GM19240 (cell line): ENCODE data around the gene SNX30.

ENCODE experiments used
- DNase-seq: peaks from one replicate; pipeline ENCODE4 v3.0.0; 2011; ENCODE audit warnings: low spot score; ENCODE audit not compliant: insufficient read length

SNX30 gene

GRCh38 chr9:112782218-112782617 is 31.7 kb downstream of the SNX30 start:
- DNase-seq, result no peak

GRCh38 chr9:112783551-112783954 is 33.0 kb downstream of the SNX30 start:
- DNase-seq, result no peak

- no peak for DNase-seq
Measured at GRCh38 chr9:112784020-112784785, 33.6 kb downstream of the SNX30 start.

GRCh38 chr9:112785986-112786385 is 35.4 kb downstream of the SNX30 start:
- DNase-seq, result no peak

DNA sequence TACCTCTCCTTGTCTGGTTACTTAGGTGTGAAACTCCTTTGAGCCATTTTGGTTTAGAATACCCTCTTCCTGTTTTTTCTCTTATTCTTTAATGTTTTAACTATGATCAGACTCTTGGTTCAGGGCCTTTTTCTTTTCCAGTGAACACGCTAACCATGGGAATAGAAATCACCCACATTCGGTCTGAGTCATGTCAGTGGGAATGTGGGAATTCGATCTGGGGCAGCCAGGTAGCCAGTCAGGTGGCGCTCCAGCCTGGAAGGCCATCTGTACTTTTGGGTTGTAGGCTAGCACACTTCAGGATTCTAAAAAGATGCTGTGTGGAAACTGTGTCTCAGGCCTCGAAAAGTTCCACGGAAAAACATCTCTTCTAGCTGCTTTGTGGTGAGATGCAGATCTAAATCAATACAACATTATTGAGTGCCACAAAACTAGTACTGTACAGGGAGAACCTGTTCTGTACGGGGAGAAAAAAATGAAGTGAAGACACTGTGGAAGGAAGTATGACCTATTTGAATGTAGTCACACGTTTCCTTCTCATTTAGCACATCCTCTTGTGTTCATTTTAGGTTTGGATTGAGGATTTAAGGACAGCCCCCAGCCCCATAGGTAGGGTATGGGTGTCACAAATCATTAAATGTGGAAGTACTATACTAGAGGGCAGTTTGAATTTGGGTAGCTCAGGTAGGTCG is 36.4 kb downstream of the SNX30 start:
- no peak for DNase-seq

- DNase-seq, result no peak
Measured at GRCh38 chr9:112787978-112788377, 37.4 kb downstream of the SNX30 start.

DNA sequence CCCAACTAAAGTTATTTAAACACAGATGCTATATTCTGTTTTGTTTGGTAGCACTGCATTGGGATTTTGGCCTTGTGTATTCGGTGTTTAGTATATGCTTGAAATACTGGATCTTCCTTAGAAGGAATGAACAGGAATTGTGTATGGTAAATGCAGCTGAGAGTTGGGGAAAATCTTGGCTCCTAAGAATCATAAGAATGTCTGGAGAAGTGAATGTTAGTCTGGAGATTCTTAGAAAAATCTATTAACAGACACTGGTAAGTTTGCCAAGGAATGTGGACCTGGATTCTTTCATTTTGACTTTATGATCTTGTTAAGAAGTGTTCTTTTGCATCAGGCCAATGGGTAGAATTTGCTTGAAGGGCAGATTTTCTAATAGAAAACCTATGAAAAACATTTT is 38.9 kb downstream of the SNX30 start:
- DNase-seq, result no peak

- no peak for DNase-seq
Measured at GRCh38 chr9:112789891-112790774, 39.6 kb downstream of the SNX30 start.

DNA sequence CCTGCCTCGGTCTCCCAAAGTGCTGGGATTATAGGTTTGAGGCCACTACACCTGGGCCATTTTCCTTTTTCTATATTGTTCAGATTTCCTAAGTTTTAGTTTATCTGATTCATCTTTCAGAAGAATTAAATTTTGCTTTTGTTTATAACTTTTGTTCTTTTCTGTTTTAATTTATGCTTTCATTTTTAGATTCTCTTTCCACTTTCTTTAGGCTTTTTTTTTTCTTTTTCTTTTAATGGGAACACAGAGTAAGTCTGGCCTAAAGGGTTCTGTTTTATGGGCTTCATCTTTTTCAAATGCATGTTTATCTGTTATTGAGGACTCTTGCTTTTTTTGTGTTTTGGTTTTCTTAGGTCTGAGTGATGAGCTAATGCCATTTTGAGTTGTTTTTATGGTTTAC is 42.1 kb downstream of the SNX30 start:
- no peak for DNase-seq

DNA sequence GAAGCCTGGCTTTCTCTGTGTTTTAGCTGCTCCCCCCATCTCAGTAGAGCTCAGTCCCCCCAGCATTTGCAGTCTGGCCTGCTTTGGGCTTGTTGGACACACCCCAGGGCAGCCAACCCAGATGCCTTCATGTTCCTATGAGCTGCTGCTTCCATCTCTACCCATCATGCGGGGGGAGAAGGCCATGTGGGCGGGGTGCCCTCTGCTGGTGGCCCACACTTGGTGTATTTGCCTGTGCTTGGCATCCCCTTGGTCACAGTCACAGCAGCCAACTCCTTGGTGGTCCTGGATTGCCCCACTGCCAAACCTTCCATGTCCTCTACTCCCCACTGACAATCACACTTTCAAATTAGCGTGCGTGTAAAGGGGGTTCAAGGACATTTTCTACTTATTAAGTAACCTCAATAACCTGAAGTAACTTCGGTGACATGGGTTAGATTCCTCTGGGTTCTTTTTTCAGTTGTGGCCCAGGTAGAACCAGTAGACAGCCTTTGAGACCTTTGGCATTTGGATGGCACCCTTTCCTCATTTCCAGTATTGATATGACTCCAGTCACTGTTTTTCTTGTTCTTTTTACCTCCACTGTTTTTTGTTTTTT is 42.8 kb downstream of the SNX30 start:
- DNase-seq, result peak; percentile 62

DNA sequence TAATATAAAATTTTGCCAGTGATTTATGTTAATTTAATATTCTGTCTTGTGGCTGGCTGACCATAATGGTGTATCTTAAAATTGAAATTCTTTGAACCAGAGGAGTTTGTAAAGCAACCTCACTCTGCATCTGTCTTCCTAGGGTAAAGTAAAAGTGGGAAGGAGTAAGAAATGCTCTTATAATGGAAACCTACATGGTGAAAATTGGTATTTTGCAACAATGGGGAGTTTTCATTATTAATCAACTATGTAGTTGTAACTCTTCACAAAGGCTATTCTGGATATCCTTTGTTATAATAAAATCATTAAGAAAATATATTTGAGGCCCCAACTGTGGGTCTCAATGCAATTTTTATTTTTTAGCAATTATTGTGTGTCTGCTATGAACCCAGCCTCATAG is 44.2 kb downstream of the SNX30 start:
- no peak for DNase-seq

GRCh38 chr9:112795921-112796320 is 45.4 kb downstream of the SNX30 start:
- DNase-seq, result no peak

DNA sequence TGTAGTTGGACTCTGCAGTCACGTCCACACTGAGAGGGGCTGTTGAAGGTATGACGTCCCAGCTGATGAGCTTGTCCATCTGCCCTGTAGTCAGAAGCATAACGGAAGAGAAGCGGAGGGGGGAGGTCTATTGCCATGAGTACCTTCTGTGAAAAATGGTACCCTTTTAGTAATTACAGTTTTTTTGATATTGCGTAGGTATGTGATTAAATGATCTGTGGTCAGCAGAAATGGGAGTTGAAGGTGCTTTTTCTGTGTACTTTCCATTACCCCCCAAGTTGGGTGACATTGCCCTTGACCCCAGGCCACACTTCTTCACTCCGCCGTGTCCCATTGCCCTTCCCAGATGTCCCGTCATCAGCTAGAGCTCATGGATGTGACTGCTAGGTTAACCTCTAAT is 45.9 kb downstream of the SNX30 start:
- no peak for DNase-seq

- DNase-seq, result peak; percentile 29
Measured at GRCh38 chr9:112809351-112809848, 58.8 kb downstream of the SNX30 start.

DNA sequence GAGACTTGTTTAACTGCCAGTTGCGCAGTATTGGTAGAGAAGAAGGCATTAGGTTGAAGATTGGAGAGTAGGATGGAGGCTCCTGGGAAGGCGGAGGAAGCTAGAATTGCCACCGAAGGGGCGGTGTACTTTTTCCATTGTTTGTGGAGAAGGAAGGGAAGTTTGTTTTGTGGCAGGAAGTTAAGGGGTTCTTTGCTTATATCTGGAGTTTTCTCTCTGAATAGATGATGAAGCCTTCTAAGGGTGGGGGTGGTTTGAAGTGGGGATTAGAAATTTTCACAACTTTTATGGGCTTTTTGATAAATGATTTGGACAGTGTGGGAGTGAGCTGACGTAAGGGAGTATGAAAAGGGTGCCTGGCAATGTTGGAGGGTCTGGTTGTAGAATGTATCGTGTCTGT is 59.3 kb downstream of the SNX30 start:
- DNase-seq, result no peak

GRCh38 chr9:112810696-112811490 is 60.3 kb downstream of the SNX30 start:
- DNase-seq, result no peak

- no peak for DNase-seq
Measured at GRCh38 chr9:112811518-112811917, 61.0 kb downstream of the SNX30 start.

GRCh38 chr9:112815868-112816267 is 65.3 kb downstream of the SNX30 start:
- no peak for DNase-seq

DNA sequence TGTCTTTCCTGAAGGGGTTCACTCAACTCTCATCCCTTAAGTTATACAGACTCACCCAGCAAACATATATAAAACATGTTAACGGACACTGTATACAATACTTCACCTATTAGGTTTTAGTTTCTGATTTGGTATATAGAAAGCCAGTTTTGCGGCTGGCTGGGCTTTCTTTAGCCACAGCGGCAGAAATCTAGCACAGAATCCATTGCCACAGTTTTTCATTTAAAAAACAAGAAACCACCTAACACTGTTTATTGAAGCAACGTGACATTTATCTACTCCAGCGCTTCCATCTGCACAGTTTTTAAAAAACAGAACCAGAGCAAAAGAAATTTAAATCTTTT is 67.3 kb downstream of the SNX30 start:
- DNase-seq, result no peak

DNA sequence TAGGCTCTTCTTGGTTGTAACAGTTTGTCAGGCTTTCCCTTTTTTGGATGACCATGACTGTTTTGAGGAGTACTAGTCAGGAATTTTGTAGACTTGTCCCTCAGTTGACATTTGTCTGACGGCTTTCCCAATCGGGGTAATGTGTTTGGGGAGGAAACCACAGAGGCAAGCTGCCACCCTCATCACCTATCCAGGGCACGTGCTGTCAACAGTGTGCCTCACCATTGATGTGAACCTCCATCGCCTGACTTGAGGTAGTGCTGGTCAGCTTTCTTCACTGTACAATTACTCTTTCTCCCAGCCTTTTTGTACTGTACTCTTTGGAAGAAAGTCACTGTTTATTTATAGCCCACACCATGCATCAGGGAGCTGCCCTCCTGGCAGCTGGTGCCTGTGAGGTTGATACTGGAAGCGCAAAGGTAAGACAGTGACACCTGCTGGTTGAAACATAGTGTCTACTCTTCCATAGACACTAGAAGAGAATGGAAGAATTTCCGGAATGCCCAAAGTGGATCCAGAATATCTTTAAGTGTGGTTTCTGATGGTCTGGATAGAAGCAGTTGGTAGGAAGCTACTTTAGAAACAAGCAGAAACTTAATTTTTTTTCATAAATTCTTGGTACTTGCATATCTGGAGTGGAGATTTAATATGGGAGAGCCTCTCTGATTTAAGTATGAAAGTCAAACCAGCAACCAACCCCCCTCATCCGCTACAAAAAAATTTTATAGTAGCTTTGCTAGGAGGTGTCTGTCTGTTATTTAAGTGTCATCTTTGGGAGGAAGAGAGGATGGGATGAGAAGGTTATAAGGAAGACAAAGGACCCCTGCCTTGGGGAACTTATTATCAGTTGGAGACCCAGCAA is 69.3 kb downstream of the SNX30 start:
- no peak for DNase-seq
